GM10266 (cell line): ENCODE measurements around the gene PER3.

ENCODE experiments used
- DNase-seq: peaks from one replicate; pipeline ENCODE4 v3.0.0; 2012; ENCODE audit errors: extremely low spot score
- TF ChIP-seq, protein P1 (sequence below): IDR thresholded peaks from 2 replicates; pipeline ENCODE4 v1.5.1; 2012; ENCODE audit warnings: mild to moderate bottlenecking, low read depth; ENCODE audit not compliant: control insufficient read depth, insufficient read depth; ENCODE audit errors: missing control alignments

PER3 gene

DNA sequence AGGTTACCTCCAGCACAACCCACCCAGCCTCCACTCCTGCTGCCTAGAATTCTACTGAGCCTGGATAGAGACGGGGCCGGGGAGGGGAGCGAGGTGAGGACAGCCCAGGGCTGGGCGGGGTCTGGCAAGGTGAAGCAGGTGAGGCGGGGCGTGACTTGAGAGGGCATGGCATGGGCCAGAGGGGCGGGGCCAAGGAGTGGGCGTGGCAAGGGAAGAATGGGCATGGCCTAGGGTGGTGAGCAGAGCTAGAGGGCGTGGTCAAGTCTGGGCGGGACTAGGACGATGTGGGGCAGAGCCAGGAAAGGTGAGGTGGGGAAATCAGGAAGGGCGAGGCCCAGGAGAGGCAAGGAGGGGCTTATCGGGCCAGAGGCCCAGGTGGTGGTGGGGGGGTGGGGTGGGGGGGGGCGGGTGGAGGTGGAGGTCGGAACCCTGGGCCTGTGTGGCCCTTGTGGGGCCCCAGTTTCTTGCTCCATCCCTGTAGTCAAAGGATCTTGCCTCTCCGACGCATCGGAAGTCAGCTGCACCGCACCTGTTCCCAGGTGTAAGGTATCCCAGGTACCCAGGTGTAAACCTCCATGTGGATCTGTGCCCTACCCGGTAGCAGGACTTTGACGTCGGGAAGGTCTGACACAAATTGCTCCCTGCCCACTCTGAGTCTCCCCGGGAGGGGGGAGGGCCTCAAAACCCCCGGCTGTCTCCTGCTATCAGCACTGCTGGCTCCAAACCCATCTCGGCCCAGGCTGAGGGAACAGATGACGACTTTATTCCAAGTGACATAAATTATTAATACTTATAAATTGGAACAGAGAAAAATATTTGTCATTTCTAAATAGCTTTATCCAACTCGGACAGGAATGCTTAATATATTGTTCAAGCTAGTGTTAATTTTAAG lies 101.7 kb downstream of the PER3 start:
- TF ChIP-seq, protein P1, sequence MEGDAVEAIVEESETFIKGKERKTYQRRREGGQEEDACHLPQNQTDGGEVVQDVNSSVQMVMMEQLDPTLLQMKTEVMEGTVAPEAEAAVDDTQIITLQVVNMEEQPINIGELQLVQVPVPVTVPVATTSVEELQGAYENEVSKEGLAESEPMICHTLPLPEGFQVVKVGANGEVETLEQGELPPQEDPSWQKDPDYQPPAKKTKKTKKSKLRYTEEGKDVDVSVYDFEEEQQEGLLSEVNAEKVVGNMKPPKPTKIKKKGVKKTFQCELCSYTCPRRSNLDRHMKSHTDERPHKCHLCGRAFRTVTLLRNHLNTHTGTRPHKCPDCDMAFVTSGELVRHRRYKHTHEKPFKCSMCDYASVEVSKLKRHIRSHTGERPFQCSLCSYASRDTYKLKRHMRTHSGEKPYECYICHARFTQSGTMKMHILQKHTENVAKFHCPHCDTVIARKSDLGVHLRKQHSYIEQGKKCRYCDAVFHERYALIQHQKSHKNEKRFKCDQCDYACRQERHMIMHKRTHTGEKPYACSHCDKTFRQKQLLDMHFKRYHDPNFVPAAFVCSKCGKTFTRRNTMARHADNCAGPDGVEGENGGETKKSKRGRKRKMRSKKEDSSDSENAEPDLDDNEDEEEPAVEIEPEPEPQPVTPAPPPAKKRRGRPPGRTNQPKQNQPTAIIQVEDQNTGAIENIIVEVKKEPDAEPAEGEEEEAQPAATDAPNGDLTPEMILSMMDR, result no peak
- no peak for DNase-seq

DNA sequence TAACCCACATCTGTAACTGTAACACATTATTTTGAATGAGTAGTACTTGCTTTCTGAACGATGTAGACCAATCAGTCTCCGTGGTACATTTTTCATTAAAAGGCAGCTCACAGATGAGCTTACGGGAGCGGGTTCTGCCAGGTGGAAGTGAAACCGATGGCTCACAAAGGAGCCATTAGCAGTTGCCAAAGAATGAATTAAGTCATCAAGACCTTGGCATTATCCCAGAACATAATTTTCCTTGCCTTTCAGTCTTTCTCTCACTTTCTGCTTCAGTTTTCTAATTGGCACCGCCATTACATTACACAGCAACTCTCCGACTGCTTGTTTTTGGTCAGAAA lies 102.3 kb downstream of the PER3 start:
- TF ChIP-seq, protein P1, result no peak
- DNase-seq, result no peak

DNA sequence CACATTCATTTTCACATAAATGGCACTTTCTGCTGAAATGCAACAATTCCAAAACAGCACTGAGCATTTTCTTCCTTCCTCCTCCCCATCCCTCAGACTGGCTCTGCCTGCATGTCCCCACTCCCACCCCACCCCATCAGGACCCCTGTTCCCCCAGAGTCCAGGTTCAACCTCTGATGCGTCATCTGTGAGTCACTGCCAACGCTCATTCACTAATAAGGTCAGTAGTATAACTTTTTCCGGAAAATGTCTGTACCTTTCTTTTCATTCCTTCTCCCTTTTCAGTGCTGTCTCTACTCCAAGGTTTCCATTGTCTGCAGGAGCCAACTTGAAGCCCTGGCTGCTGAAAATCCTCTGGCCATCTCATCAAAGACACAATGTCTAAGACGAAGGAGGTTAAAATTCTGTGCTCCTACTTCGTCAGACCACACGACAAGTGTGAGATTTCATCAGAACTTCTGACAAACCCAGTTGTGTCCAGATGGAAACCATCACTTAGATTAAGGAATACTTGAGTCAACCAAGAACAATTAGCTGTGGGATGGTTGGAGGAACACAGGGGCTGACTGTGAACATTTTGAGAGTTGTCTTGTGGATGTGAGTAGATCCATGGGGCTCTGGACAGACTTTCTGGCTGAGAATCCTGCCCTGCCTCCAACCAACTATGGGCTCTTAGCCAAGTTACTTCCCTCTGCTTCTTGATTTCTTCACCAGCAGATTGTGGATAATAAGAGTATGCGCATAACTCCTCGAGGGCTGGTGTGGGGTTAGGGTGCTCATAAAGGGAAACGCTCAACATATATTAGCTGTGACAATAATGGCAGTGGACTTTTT lies 104.4 kb downstream of the PER3 start:
- no peak for DNase-seq
- TF ChIP-seq, protein P1, result no peak

DNA sequence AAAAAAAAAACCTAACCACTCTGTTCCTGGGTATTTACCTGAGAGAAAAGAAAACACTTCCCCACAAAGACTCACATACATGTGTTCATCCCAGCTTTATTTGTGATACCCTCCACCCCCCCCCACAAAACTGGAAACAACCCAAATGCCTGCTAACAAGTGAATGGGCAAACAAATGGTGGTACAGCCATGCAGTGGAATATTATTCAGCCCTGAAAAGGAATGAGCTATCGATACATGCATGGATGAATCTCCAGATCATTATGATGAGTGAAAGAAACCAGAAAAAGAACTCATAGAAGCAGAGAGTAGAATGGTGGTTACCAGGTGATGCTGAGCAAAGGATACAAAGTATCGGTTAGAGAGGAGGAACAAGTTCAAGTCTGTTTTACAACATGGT lies 106.8 kb downstream of the PER3 start:
- TF ChIP-seq, protein P1, result no peak
- no peak for DNase-seq

DNA sequence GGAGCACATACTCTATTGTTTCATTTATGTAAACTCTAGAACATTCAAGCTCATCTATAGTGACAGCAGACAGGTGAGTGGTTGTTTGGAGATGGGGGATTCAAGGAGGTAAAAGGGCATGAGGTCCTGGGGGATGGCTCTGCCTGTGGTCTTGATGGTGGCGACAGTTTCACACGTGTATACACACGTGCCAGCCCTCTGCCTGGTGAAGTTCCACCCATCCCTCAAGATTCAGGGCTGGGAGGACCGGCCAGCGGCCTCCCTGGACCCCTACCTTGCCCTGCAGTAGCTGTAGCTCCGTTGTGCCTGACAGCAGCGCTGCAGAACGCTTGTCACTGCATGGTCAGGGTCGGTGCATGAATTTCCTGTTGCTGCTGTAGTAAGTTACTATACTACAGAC lies 107.7 kb downstream of the PER3 start:
- TF ChIP-seq, protein P1, result no peak
- no peak for DNase-seq

DNA sequence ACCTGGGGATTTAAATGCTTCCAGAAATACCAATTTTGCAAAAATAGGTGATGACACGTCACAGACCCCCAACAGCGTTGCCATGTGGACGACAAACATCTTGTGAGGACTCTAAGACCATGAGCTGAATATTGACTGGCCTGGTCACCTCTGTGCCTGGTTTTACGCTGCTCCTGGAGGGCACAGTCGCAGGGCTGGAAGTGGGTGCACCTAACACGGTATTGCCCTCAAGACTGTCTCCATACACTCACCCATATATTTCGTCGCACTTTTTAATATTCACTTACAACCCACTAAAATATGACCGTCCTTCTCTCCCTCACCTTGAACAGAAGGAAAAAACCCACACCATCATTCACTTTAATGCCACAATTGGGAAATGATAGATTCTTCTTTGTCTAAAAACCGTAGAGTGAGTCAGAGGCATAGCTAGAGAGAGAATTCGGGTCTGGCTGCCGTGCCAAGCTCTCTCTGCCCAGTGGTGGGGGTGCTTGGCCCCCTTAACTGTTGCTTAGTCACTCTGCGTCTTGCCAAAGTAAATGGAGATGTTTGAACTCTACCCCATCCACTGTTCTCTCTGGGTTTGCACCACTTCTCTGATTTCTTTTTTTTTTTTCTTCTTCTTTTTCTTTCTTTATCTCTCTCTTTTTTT lies 109.6 kb downstream of the PER3 start:
- no peak for DNase-seq

More for the DNA sequence above, 109.6 kb downstream of the PER3 start:
- TF ChIP-seq, protein P1, result no peak
